Measurements from ENCODE around the gene KIRREL3. TPM values are rescaled to one million over a fixed set of nuclear protein-coding genes. Genes with fewer than 3 reads are reported as not detected.

KIRREL3 gene
- total RNA-seq, 2 donors from 2014 or later: 0.61 to 0.64 TPM

GRCh38 chr11:126680131-126680530 is 320.4 kb downstream of the KIRREL3 start:
- TF ChIP-seq CTCF (IDR thresholded peaks at IDR 0.05): no peak
- Histone ChIP-seq H3K36me3 (no peaks in the 10 kb centered on the region), H3K9ac (ENCODE audit: low read depth in 2 of 2, low read length in 2 of 2) (no peak overlapping the region), H3K27ac (no peak overlapping the region), H3K4me1 (no peaks in the 10 kb centered on the region), H3K4me3 (no peak overlapping the region), H3K27me3 (no peaks in the 10 kb centered on the region), H3K9me3 (no peaks in the 10 kb centered on the region)
- intact Hi-C loops (cut with DNase I): no loop called here
- DNase-seq: no peak

- H3K27ac ChIP-seq: no peak overlapping the region
- no peaks in the 10 kb centered on the region for H3K9me3 ChIP-seq
- no peaks in the 10 kb centered on the region for H3K4me1 ChIP-seq
- no peak overlapping the region for H3K9ac ChIP-seq (ENCODE audit: low read depth in 2 of 2, low read length in 2 of 2)
- DNase-seq: no peak
- intact Hi-C loops (cut with DNase I): no loop called here
- no peaks in the 10 kb centered on the region for H3K36me3 ChIP-seq
- H3K4me3 ChIP-seq: no peak overlapping the region
- TF ChIP-seq CTCF (IDR thresholded peaks at IDR 0.05): no peak
- H3K27me3 ChIP-seq: no peaks in the 10 kb centered on the region
These were observed 321.5 kb downstream of the KIRREL3 start for GRCh38 chr11:126679033-126679432.

GRCh38 chr11:126676536-126676935 is 324.0 kb downstream of the KIRREL3 start:
- Histone ChIP-seq H3K9ac (ENCODE audit: low read depth in 2 of 2, low read length in 2 of 2) (no peak overlapping the region), H3K4me3 (no peak overlapping the region), H3K36me3 (no peaks in the 10 kb centered on the region), H3K4me1 (no peaks in the 10 kb centered on the region), H3K27me3 (no peaks in the 10 kb centered on the region), H3K9me3 (no peaks in the 10 kb centered on the region), H3K27ac (no peak overlapping the region)
- intact Hi-C loops (cut with DNase I): no loop called here
- no peak for TF ChIP-seq CTCF (IDR thresholded peaks at IDR 0.05)
- DNase-seq: no peak

- intact Hi-C loops (cut with DNase I): no loop called here
- H3K27ac ChIP-seq: no peak overlapping the region
- H3K4me3 ChIP-seq: no peak overlapping the region
- no peaks in the 10 kb centered on the region for H3K36me3 ChIP-seq
- H3K9ac ChIP-seq (ENCODE audit: low read depth in 2 of 2, low read length in 2 of 2): no peak overlapping the region
- DNase-seq: no peak
- no peaks in the 10 kb centered on the region for H3K4me1 ChIP-seq
- no peaks in the 10 kb centered on the region for H3K9me3 ChIP-seq
- H3K27me3 ChIP-seq: no peaks in the 10 kb centered on the region
- TF ChIP-seq CTCF (IDR thresholded peaks at IDR 0.05): no peak
These were observed 327.3 kb downstream of the KIRREL3 start for GRCh38 chr11:126673319-126673718.

GRCh38 chr11:126669416-126669815 is 331.2 kb downstream of the KIRREL3 start:
- no peak for DNase-seq
- Histone ChIP-seq H3K4me1 (no peaks in the 10 kb centered on the region), H3K9me3 (no peaks in the 10 kb centered on the region), H3K27ac (no peak overlapping the region), H3K9ac (ENCODE audit: low read depth in 2 of 2, low read length in 2 of 2) (no peak overlapping the region), H3K27me3 (no peaks in the 10 kb centered on the region), H3K36me3 (no peaks in the 10 kb centered on the region), H3K4me3 (no peak overlapping the region)
- intact Hi-C loops (cut with DNase I): no loop called here
- TF ChIP-seq CTCF (IDR thresholded peaks at IDR 0.05): no peak

- intact Hi-C loops (cut with DNase I): no loop called here
- H3K9me3 ChIP-seq: no peaks in the 10 kb centered on the region
- no peak overlapping the region for H3K9ac ChIP-seq (ENCODE audit: low read depth in 2 of 2, low read length in 2 of 2)
- DNase-seq: no peak
- TF ChIP-seq CTCF (IDR thresholded peaks at IDR 0.05): no peak
- H3K27ac ChIP-seq: no peak overlapping the region
- no peaks in the 10 kb centered on the region for H3K27me3 ChIP-seq
- H3K36me3 ChIP-seq: no peaks in the 10 kb centered on the region
- H3K4me3 ChIP-seq: no peak overlapping the region
- no peaks in the 10 kb centered on the region for H3K4me1 ChIP-seq
These were observed 335.9 kb downstream of the KIRREL3 start for GRCh38 chr11:126664643-126665042.
